Fibroblast of lung (primary cell): Measurements from ENCODE around the gene GTF3C1.

Source experiments
- EZH2 ChIP-seq: IDR thresholded peaks from 2 replicates; pipeline ENCODE4 v1.5.1; 2012; ENCODE audit warnings: low read length, control low read depth, mild to moderate bottlenecking; ENCODE audit errors: missing control alignments
- TF ChIP-seq, protein P1 (sequence below), 2 donors: IDR thresholded peaks in 1 of 2; conservative IDR thresholded peaks in 1 of 2; 1 replicate in 1 of 2; 2 replicates in 1 of 2; pipeline ENCODE4 v1.5.1; 2011 to 2012; ENCODE audit warnings: low read length in 2 of 2, control low read depth in 1 of 2, inconsistent platforms in 1 of 2, low read depth in 1 of 2, mild to moderate bottlenecking in 1 of 2

GRCh38 chr16:27582883-27583282 lies 33.2 kb upstream of the GTF3C1 start:
- TF ChIP-seq EZH2, result no peak
- TF ChIP-seq, protein P1, sequence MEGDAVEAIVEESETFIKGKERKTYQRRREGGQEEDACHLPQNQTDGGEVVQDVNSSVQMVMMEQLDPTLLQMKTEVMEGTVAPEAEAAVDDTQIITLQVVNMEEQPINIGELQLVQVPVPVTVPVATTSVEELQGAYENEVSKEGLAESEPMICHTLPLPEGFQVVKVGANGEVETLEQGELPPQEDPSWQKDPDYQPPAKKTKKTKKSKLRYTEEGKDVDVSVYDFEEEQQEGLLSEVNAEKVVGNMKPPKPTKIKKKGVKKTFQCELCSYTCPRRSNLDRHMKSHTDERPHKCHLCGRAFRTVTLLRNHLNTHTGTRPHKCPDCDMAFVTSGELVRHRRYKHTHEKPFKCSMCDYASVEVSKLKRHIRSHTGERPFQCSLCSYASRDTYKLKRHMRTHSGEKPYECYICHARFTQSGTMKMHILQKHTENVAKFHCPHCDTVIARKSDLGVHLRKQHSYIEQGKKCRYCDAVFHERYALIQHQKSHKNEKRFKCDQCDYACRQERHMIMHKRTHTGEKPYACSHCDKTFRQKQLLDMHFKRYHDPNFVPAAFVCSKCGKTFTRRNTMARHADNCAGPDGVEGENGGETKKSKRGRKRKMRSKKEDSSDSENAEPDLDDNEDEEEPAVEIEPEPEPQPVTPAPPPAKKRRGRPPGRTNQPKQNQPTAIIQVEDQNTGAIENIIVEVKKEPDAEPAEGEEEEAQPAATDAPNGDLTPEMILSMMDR (conservative IDR thresholded peaks at IDR 0.05 in 1 of 2, IDR thresholded peaks at IDR 0.05 in 1 of 2; ENCODE audit: low read depth in 1 of 2, low read length in 2 of 2), result no peak
